ENCODE results near the gene NME8.

- TF ChIP-seq CTCF (conservative IDR thresholded peaks at IDR 0.05; ENCODE audit: low read depth, low read length) (no peak), EZH2 (IDR thresholded peaks at IDR 0.05; ENCODE audit: borderline replicate concordance, low read depth, low read length, poor library complexity, severe bottlenecking) (no peak)
Observed at GRCh38 chr7:37930226-37930948, 82.0 kb downstream of the NME8 start.
